NT2/D1 (cell line): ENCODE results near the gene CDS1.
A peak's percentile ranks its signal among the peaks of the same experiment; 100 is the strongest.

Source experiments
- DNase-seq: peaks from one replicate; pipeline ENCODE4 v3.0.0-alpha.2; 2011; ENCODE audit warnings: low read depth, low spot score
- H3K27me3 ChIP-seq: 2 replicates; pipeline ENCODE4 v1.6.0; 2011; ENCODE audit warnings: mild to moderate bottlenecking; ENCODE audit not compliant: insufficient read length, insufficient read depth
- H3K36me3 ChIP-seq: 2 replicates; pipeline ENCODE4 v1.6.1; 2011; ENCODE audit warnings: mild to moderate bottlenecking, low read length, mixed read lengths; ENCODE audit not compliant: insufficient read depth, insufficient read length
- H3K4me1 ChIP-seq: 2 replicates; pipeline ENCODE4 v1.5.1; 2011; ENCODE audit not compliant: insufficient read depth, insufficient read length
- H3K4me3 ChIP-seq: 2 replicates; pipeline ENCODE4 v1.5.1; 2011; ENCODE audit warnings: low read depth; ENCODE audit not compliant: insufficient read length
- H3K9ac ChIP-seq: 2 replicates; pipeline ENCODE4 v1.6.0; 2011; ENCODE audit warnings: low read depth; ENCODE audit not compliant: insufficient read length
- H3K9me3 ChIP-seq: 2 replicates; pipeline ENCODE4 v1.5.1; 2011; ENCODE audit warnings: mild to moderate bottlenecking, low read length; ENCODE audit not compliant: insufficient read depth
- SUZ12 ChIP-seq: IDR thresholded peaks from 2 replicates; pipeline ENCODE4 v1.6.1; 2011; ENCODE audit not compliant: insufficient read length, insufficient read depth; ENCODE audit errors: extremely low read depth
- YY1 ChIP-seq: IDR thresholded peaks from 2 replicates; pipeline ENCODE4 v1.6.1; 2011; ENCODE audit not compliant: insufficient read length, insufficient read depth
- ZNF274 ChIP-seq: IDR thresholded peaks from 2 replicates; pipeline ENCODE4 v1.6.1; 2011; ENCODE audit warnings: mild to moderate bottlenecking, low read depth, low read length

Gene CDS1

DNA sequence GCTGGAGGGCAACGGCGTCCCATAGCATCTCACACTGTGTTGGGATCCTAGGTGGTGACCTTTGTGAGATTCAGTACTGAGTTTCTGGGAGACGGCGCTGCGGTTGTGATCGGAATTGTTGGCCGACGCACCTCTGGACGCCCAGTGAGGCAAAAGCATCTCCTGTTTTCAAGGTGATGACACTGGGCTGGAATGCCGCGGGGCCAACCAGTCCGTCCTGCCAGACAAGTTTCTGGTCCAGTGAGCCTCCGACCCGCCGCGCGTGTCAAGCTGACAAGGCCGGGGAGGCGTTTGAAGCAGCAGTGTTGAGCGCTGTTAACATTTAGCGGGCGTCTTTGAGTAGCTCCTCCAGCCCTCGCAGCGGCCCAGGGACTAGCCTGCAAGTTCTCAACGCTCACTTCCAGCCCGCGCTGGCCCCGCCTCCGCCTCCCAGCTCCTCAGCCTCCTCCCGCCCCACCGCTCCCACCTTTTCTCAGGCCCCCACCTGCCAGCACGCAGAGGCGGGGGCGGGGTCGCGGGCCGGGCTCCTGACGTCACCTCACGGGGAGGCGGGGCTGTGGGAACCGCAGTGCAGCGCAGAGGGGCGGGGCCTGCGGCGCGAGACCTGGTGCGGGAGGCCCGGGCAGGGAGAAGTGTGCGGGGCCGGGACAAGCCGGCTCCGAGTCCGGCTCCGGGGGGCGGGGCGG lies 482 bp upstream of the CDS1 start:
- H3K4me3 ChIP-seq = peak overlapping the region; percentile 52
- no peaks in the 10 kb centered on the region for H3K9me3 ChIP-seq
- H3K36me3 ChIP-seq = no peaks in the 10 kb centered on the region
- H3K4me1 ChIP-seq = no peaks in the 10 kb centered on the region
- H3K27me3 ChIP-seq = peaks cover 43% of the 10 kb centered on the region
- H3K9ac ChIP-seq = peak overlapping the region; percentile 74
- DNase-seq = peak; percentile 88
- no peak for TF ChIP-seq YY1
- no peak for TF ChIP-seq ZNF274
- TF ChIP-seq SUZ12 = no peak

DNA sequence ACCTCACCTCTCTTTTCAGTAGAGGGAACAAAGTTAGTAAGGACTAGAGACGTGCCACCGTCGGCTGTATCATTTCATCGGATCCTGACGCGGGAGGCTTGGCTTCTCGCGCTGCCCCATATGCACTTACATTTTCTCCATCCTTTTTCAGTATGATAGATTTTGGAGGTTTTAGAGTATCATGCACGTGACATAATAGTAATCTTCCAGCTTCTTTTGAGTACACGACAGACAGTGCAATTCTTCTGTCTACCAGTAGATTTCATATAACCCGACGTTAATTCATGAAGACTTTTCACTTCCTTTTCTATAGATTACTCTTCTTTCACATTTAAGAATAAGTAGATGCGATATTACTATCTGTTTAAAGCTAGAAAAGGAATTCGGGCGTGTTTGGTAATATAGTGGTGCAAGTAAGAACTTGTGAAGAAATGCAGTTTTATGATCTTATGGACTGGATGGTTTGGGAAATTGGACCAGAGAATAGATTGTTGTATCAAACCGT lies 1.0 kb downstream of the CDS1 start:
- peaks cover 43% of the 10 kb centered on the region for H3K27me3 ChIP-seq
- peak overlapping the region; percentile 75 for H3K4me3 ChIP-seq
- TF ChIP-seq ZNF274 = no peak
- TF ChIP-seq YY1 = no peak
- no peak for TF ChIP-seq SUZ12
- H3K9me3 ChIP-seq = 0 out of 2 replicates have a peak, but pooled peaks cover 6% of the 10 kb centered on the region
- no peaks in the 10 kb centered on the region for H3K36me3 ChIP-seq
- no peaks in the 10 kb centered on the region for H3K4me1 ChIP-seq
- peak overlapping the region; percentile 74 for H3K9ac ChIP-seq
- no peak for DNase-seq

DNA sequence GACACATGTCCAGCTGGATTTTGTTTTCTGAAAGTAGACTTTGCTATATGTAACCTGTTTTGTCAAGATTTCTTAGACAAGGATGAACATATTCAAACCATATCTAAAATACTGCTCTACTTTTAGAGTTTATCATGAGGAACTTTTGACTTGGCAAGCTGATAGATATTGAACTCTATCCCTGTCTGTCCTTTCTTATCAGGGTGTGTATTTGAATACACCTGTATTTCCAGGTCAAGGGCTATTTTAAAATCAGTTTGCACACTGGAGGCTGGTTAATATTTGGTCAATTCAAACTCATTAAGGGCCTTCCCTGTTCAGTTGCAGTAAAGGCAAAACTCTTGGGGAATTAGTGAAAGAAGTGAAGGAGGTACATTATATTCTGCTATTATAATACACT lies 2.3 kb downstream of the CDS1 start:
- H3K4me1 ChIP-seq = no peaks in the 10 kb centered on the region
- 0 out of 2 replicates have a peak, but pooled peaks cover 11% of the 10 kb centered on the region for H3K9me3 ChIP-seq
- no peak for DNase-seq
- H3K9ac ChIP-seq = no peak overlapping the region
- H3K27me3 ChIP-seq = peaks cover 43% of the 10 kb centered on the region
- H3K4me3 ChIP-seq = no peak overlapping the region
- TF ChIP-seq ZNF274 = no peak
- no peak for TF ChIP-seq SUZ12
- no peak for TF ChIP-seq YY1
- H3K36me3 ChIP-seq = no peaks in the 10 kb centered on the region

GRCh38 chr4:84594724-84595123 lies 11.8 kb downstream of the CDS1 start:
- Histone ChIP-seq H3K36me3 (no peaks in the 10 kb centered on the region), H3K9me3 (no peaks in the 10 kb centered on the region), H3K9ac (no peak overlapping the region), H3K4me1 (no peaks in the 10 kb centered on the region), H3K4me3 (no peak overlapping the region), H3K27me3 (no peaks in the 10 kb centered on the region)
- no peak for DNase-seq
- TF ChIP-seq SUZ12 (no peak), ZNF274 (no peak), YY1 (no peak)

DNA sequence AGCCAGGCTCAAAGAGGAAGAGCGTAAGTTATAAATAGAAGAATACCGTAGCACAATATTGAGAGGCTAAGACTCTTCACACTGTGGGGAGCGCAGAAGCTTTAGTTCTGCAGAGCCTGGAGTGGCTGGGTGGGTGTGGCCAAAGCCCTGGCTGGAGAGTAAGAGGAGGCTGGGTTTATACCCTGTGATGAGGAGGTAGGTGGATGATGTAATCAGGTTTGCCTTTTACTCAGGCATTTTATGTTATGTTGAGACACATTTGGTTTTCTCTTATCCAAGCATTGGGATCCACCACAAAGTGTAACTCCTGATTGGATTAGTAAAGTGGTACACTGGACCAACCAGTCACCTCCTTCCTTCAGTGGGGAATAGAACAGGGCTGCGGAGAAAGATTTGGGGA lies 13.9 kb downstream of the CDS1 start:
- Histone ChIP-seq H3K27me3 (no peaks in the 10 kb centered on the region), H3K36me3 (no peaks in the 10 kb centered on the region), H3K4me3 (no peak overlapping the region), H3K9me3 (no peaks in the 10 kb centered on the region), H3K9ac (no peak overlapping the region), H3K4me1 (no peaks in the 10 kb centered on the region)
- no peak for TF ChIP-seq ZNF274
- no peak for TF ChIP-seq YY1
- TF ChIP-seq SUZ12 = no peak
- no peak for DNase-seq

- Histone ChIP-seq H3K27me3 (no peaks in the 10 kb centered on the region), H3K36me3 (no peaks in the 10 kb centered on the region), H3K9me3 (no peaks in the 10 kb centered on the region), H3K4me3 (no peak overlapping the region), H3K4me1 (no peaks in the 10 kb centered on the region), H3K9ac (no peak overlapping the region)
- TF ChIP-seq ZNF274 (no peak), SUZ12 (no peak)
- DNase-seq = no peak
Measured at GRCh38 chr4:84597450-84597849, 14.5 kb downstream of the CDS1 start.

GRCh38 chr4:84606645-84607044 lies 23.7 kb downstream of the CDS1 start:
- Histone ChIP-seq H3K9me3 (no peaks in the 10 kb centered on the region), H3K4me1 (no peaks in the 10 kb centered on the region), H3K9ac (no peak overlapping the region), H3K4me3 (no peak overlapping the region), H3K27me3 (no peaks in the 10 kb centered on the region), H3K36me3 (no peaks in the 10 kb centered on the region)
- TF ChIP-seq SUZ12 (no peak), YY1 (no peak), ZNF274 (no peak)
- DNase-seq = no peak

GRCh38 chr4:84611531-84611930 lies 28.6 kb downstream of the CDS1 start:
- Histone ChIP-seq H3K36me3 (no peaks in the 10 kb centered on the region), H3K27me3 (no peaks in the 10 kb centered on the region), H3K4me1 (no peaks in the 10 kb centered on the region), H3K4me3 (no peak overlapping the region), H3K9me3 (no peaks in the 10 kb centered on the region), H3K9ac (no peak overlapping the region)
- TF ChIP-seq SUZ12 (no peak), YY1 (no peak), ZNF274 (no peak)
- DNase-seq = no peak
